Fibroblast of upper back skin (primary cell): Measurements from ENCODE around the gene LHFPL6.
A peak's percentile ranks its signal among the peaks of the same experiment; 100 is the strongest.

Experiments
- DNase-seq: peaks from one replicate; pipeline ENCODE4 v3.0.0-alpha.2; 2013

LHFPL6 gene

DNA sequence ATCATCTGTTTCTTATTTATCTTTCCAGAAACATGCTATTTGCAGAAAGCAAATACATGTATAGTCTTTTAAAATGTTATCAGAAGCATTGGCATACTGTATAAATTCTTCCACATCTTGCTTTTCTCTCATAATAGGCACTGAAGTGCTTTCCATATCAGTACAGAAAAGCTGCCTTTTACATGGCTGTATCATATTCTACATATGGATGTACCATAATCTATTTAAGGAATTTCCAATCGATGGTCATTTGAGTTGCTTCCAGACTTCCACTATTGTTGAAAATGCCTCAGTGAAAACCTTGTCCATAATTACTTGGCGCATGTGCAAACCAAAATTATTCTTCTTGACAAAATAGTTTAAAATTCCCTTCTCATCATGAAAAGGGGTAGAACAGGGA is 272.5 kb downstream of the LHFPL6 start:
- no peak for DNase-seq

DNA sequence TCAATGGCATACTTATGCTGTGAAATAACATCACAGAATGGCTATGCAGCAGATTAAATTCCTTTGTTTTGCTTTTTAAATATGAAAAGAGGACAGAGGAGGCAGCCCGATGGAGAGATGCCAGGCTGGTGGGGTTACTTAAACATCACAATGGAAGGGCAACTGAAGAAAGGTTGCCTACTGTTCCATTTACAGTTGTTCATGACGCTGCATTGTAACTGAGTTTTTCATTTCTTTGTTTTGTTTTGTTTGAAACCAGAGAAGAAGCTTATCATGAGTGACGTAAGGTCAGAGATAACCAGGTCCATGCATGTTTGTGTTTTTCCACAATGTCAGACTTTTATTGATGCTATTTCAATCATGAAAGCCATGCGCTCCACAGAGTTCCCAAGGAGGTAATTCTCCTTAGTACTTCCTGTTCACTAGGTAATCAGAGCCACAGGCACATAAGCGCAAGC is 273.8 kb downstream of the LHFPL6 start:
- no peak for DNase-seq

DNA sequence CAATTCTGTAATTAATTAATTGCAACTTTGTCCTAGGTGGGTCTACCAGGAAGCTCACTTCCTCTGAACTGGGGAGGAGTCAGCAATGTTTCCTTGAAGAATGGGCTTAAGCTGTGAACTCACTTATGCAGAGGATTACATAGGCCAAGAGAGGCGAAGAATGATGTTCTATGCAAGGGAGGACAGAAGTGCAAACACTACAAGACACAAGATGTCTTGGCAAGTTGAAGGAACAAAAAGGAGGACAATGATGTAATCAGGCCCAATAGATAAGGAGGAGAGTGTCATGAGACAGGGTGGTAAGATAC is 275.9 kb downstream of the LHFPL6 start:
- no peak for DNase-seq

DNA sequence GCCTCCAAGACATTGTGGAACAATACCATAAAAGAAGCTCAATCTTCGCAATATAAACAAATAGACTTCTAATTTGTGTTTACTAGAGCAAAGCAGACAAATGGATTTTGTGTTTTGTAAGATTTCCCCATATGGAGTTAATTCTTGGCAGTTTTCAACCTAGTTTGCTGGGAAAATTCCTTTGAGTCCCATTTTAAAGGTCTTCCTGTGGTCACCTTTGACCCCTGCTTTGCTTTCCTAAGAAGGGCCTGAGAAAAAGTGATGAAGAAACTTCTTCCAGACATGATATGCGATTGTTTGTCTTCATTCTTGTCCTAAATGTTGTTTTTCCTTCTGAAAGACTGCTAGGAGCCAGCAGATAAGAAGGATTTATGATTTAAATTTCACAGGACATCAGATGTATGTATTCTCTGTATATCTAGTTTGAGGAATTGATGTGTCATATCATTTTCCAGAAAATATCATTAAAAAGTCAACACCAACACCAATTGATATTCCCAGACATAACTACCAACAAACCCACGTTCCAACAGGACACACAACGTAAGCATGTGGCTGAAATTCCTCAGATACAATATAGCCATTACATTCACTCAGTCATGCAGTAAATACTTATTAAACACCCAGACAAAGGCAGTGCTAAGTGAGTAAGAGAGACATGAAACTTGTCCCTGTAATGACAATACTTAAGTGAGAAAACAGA is 276.4 kb downstream of the LHFPL6 start:
- DNase-seq, result no peak

DNA sequence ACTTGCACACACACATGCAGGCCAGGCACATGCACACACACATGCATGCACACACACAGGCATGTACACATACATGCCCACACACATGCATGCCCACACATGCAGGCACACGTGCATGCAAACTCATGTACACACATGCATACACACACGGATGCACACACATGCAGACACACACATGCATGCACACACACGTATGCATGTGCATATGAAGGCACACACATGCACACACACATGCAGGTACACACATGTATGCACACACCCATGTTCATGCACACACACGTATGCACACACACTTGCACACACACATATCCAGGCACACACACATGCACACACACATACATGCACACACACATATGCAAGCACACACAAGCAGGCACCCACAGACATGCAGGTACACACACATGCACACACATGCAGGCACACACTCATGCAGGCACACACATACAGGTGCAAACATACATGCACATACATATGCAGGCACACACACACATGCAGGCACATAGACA is 278.1 kb downstream of the LHFPL6 start:
- no peak for DNase-seq

DNA sequence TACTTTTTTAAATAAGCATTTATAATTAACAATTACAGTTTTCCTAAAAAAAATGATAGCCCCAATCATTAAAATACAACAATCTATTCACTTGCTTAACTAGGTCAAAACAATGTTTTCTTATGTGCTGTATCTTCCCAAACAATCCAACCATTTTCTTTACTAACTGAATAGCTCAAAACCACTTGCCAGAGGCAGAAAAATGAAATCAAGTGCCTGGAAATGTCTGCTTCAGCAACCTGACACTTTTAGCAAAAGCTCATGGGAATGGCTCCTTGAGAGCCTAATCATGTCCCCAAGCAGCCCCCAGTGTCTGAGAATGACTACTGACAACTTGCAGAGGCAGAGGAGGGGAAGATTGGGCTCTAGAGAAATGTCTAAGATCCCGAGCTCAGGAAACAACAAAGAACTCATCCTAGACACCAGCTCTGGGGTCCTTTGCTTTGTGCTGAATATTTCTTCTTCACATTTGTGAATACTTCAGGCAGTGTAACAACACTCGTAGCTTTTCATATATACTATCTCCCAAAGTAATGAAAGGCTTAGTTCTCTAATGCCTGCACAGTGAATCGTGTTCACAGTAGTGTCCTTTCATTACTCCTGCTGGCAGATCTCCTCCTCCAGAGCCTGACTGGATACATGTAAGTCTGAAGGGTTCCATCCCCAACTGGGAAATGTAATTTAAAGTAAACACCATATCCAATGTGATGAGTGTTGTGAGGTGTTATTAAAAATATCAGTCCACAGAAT is 280.0 kb downstream of the LHFPL6 start:
- no peak for DNase-seq

DNA sequence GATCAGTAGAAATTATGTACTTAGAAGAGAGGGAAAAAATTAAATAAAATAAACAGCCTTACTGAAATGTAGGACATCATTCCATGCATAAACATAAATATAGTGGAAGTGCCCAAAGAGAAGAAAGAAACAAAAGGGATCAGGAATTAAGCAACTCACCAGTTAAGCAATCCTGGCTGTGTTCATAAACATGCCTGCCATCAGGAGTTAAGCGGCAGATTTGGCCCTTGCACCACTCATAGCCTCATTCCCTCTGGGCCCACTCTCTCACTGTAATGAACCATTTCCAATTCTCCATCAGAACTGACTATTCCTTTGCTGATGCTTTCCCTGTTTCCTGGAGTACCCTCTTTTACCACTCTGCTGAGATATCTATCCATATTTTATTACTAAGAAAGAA is 281.4 kb downstream of the LHFPL6 start:
- no peak for DNase-seq

DNA sequence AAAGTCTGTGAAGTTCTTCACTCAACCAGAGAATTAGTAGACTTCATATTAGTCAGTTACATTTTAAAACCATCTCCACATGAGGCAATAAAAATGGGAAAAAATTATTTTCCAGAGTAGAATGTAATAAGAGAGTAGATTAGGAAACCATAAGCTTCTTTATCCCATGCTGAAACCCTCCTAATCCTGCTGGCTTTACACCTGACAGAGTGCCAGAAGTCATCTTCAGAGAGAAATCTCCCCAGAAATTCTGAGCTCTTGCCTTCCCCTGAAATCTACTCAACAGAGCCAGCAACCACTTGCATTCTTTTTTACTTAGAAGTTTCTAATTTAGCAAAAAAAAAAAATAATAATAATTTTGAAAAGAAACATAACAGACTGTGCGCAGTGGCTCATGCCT is 284.8 kb downstream of the LHFPL6 start:
- no peak for DNase-seq

DNA sequence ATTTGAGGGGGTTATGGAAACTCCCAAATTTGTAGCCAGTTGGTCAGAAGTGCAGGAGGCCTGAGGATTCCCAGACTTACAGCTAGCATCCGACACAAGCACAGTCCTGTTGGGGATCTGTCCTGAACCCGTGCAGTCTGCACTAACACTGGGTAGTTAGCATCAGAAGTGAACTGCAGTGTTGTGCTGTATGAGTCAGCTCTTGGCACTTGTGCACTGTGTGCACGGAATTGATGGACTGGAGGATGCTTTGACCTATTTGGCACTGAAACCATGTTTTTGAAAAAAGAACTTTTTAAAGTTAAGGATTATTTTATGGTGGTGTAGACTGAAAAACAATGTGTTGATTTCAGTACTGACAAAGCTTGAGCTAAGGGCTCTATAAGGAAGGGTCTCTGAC is 285.7 kb downstream of the LHFPL6 start:
- DNase-seq, result peak; percentile 54

DNA sequence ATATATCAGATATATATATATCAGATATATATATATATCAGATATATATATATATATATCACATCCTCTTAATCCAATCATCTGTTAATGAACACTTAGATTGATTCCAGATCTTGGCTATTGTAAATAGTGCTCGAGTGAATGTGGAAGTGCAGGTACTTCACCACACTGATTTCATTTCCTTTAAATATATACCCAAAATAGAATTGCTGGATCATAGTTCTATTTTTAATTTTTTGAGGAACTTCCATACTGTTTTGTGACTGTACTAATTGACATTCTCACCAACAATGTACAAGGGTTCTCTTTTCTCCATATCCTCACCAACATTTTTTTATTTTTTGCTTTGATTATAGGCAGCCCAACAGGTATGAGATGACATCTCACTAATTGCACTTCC is 287.2 kb downstream of the LHFPL6 start:
- no peak for DNase-seq

DNA sequence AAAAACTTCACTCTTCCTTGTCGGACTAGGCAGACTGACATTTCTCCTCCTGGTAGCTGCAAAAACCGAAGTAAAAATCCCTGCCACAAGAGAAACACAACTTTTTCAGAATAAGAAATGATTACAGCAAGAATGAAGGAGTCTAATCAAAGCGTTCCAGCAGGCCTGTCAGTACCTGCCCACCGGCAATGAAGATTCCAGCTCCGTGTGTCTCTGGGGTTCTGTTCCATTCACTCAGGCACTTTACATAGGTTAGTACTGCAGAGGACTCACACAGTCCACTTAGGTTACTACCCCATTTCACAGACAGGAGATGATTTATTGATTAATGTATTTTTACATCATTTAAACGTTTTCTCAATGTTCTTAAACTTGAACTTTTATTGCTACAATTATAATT is 289.3 kb downstream of the LHFPL6 start:
- no peak for DNase-seq

DNA sequence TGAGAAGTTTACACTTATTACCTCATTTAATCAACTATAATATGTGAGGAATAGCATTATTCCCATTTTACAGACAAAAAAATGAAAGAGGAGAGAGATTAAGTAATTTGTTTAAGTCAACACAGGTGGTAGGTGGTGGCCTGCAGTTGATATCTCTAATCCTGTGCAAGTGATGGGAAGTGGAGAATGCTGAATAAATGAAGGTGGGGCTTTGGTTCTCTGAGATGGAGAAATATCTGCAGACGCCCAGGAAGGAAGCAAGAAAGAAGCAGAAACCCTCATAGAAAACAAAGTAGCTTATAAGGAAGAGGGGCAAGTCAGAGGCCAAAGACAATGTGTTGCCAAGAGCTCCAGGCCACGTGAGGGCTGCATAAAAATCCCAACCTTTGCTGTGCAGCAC is 290.4 kb downstream of the LHFPL6 start:
- no peak for DNase-seq

DNA sequence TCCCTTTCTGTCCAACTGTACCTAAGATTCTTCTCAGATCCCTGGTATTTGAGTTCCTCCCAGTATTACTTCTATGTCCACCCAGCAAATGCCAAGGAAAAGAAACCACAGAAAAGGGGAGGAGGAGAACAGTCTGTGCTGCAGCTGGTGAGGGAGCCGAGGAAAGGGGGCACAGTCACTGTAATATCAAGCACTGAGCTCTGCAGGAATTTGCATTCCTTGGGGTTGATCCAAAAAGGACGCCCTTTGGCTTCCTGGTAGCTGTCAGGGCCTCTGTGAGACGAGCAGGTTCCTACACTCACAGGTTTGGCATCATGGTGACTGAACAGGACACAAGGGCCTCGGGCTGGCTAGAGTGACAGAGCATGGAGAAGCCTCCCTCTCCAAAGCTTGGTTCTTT is 291.4 kb downstream of the LHFPL6 start:
- peak; percentile 22 for DNase-seq

DNA sequence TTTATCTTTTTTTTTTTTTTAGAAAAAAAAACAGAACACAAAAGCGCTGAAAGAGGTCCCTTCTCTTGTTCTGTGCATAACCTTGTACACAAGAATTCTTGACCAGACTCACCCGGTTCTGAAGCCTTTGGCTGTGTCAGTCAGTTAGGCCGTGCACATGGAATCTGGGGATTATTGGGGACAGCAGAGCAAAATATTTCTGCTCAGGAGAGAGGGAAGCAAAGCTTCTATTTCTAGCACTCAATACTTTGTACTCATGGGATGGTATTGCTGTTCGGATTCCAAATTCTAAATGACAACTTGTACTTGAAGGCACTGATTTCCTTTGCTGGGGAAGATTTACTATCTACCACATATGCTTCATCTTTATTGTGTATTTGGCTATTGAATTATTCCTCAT is 292.0 kb downstream of the LHFPL6 start:
- DNase-seq, result no peak

DNA sequence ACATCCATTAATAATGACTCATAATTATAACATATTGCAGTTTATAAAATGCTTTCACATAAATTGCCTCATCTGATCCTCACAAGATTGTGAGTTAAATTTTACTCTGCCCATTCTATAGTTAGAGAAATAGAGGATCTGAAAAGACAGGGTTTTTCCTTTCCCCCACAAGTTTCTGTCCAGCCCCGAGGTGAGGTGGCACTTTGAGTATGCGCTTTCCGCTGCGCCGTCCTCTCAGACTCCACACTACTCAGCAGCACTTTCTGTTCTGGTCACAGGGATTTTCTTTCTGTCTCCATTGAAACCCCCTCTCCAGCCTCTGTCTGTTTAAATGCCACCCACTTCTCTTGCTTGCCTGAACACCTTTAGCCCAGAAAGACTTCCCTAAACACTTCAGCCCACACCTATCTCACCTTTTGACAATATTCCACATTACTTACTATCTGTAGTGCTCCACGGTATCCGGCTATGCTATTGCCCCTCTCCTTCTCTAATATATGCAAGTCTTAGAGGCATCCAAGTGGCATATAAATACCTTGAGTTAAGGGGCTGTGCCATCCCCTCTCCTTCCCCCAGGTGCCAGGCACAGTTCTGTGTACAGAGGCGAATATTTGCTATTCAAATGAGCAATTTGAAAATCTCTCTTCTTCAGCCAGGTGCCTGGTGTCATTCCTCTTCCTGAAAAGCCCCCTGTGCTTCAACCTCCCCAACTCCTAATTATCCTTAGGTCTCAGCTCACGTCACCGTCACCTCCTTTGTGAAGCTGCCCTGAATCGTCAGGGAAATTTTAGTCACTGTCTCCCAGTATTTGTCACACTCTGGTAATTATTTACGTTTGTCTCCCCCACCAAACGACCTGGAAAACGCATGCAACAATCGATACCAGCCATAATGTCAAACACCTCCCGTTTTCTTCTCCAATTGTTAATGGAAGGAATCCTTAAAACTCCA is 296.1 kb downstream of the LHFPL6 start:
- no peak for DNase-seq

DNA sequence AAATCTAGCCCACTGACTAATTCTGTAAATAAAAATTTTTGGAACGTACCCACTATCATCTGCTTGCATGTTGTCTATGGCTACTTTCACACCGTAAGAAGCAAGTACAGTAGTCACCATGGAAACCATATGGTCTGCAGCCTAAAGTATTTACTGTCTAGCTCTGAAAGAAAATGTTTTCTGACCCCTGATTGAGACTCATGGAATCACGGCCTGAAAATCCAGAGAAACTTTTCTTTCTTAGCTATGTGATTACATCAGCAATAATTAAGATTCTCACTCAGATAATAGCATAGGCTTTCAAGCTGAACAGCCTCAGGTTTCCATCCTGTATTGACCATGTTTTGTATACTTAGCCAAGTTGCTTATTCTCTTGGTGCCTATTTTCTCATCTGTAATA is 300.2 kb downstream of the LHFPL6 start:
- peak; percentile 4 for DNase-seq

DNA sequence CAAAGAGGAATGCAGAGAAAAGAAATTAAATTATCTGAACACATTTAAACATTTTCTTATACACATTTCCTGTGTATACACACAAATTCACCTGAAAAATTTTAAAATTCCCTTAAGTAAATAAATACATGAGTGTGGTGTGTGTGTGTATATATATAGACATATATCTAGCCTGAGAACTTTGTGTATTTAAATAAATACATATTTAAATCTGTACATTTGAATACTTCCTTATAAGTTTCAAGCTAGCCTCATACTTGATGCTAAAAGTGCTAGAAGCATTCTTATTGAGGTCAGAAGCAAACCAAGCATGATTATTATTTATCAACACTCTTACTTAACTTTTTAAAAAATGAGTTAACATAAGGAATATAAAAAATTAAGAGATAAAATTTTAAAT is 304.0 kb downstream of the LHFPL6 start:
- DNase-seq, result no peak

DNA sequence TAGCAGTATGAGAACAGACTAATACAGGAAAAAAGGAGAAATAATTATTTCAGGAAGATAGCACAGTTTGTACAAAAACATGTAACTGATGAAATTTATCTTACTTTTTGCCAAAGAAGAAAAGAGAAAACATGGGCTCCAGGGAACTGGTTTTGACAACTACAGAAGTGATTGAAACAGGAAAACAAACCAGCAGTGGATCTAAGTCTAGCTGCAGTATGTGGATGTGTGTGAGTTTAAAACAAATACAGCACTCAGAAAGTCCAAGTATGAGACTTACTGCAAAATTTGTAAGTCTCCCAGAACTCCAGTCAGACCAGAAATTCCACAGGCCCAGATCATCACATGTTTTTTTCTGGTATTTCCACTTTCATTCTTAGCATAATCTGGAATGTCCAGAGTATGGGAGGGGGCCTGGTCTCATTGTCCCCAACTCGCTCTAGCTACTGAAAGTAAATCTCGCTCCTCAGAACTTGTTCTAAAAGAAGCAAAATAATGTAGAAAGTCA is 305.3 kb downstream of the LHFPL6 start:
- DNase-seq, result peak; percentile 32

DNA sequence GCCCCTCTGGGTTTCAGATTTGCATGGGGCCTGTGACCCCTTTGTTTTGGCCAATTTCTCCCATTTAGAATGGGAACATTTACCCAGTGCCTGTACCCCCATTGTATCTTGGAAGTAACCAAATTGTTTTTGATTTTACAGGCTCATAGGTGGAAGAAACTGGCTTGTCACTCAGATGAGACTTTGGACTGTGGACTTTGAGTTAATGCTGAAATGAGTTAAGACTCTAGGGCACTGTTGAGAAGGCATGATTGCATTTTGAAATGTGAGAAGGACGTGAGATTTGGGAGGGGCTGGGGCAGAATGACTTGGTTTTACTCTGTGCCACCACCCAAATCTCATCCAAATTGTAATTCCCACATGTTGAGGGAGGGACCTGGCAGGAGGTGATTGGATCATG is 306.0 kb downstream of the LHFPL6 start:
- no peak for DNase-seq

DNA sequence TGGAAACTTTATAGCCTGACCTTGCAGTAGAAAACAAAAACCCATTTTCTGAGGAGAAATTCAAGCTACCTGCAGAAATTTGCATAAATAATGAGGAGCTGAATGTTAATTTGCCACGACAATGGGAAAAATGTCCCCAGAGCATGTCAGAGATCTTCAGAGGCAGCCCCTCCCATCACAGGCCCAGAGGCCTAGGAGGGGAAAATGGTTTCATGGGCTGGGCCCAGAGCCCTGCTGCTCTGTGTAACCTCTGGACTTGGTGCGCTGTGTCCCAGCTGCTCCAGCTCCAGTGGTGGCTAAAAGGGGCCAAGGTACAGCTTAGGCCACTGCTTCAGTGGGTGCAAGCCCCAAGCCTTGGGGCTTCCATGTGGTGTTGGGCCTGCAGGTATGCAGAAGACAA is 306.8 kb downstream of the LHFPL6 start:
- DNase-seq, result no peak
